ENCODE measurements around the gene ESRRG.

The ESRRG gene

DNA sequence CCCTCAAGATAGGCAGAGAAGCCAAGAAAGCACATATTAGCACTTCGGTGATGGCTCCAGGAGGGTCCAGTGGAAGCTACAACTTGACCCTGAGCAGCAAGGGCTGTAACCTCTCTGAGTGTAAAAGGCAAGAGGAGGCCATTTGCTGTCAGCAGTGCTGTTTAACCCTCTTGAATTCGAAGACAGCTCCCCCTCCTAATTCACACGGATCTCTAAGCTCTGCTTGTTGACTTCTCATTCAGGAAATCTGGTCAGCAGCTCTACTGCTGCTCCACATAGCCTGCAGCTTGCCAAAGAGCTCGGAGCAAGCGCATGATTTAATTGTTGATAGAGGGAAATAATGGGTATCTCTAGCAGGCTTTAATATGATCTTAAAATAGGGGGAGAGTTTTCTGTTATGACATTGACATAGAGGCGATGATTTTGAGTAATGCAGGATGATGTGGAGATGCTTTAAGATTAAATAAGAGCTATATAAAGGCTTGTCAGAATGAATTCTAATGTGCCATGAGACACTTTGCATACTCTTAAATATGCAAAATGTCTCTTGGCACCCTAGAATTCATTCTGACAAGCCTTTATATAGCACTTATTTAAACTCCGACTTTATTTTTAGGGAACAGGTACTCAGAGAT lies 220.6 kb downstream of the ESRRG start:
- DNase-seq (ENCODE audit: low spot score), result no peak

DNA sequence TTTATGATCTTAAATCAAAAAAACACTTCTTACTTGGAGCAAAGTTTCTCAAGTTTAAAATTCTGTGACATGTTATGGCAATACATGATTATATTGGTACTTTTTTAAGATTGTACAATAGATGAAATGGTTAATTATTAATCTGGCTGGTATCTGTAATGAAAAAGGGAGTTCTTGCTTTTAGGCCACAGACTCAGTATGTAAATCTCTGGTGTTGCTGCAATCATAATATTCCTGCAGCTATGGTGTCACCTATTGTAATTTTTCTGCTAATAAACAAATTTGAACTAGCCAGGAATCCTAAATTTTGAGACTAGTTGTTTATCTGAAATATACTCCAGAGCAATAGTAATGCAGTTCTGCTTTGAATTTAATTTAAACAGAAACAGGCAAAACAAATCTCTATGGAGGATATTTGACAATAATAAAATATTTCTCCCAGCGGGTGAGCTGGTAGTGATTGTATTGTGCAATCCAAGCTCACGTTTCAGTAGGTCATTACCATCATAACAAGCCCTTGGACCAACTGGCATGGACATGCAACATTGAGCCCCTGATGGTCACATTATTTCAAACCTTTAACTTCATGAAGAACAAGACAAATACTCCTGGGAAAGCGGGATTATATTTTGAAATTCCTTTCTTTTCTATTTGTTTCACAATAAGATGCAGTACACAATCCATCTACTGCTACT lies 222.8 kb downstream of the ESRRG start:
- DNase-seq (ENCODE audit: low spot score), result no peak

DNA sequence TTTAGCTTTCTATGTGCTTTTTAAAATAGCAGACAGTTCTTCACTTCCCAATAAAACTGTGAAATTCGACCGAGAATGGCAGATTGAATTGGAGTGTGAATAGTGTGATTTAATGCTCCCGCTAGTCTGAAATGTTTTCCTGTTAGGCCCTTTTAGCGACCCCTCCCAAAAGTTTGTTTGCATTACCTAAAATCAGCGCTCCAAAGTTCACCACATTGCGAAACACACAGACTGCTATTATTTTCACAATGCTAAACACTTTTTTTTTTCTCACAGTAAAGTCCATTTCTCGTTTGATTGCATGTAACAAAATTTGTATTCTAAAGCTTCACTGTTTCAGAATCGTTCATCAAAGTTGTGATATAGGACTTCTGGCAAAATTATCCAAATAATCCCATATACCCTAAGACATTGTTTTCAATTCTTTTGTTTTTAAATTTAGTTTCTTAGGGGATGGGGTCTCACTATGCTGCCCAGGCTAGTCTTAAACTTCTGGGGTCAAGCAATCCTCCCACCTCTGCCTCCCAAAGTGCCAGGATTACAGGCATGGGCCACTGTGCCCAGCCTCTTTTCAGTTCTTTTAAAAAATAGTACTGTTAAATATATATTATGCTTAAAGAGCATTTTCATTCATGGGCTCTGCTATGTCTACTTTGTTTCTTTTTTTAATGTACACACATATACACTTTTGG lies 223.5 kb downstream of the ESRRG start:
- no peak for DNase-seq (ENCODE audit: low spot score)

DNA sequence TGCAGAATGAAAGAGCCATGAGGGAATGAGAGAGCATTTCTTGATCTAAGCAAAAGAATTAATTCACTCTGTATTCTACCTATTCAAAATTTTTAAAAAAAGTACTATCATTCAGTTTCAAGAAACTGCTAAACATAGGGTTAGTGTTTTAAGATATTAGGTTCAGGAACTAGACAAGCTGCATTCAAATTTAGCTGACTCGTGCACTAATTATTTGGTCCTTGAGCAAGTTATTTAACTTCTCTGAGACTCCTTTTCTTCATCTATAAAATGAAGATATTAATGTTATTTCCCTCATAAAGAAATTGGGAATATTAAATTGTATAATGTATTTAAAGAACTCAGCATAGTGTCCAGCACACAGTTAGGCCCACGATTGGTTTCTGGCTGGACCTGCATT lies 225.0 kb downstream of the ESRRG start:
- DNase-seq (ENCODE audit: low spot score), result no peak

DNA sequence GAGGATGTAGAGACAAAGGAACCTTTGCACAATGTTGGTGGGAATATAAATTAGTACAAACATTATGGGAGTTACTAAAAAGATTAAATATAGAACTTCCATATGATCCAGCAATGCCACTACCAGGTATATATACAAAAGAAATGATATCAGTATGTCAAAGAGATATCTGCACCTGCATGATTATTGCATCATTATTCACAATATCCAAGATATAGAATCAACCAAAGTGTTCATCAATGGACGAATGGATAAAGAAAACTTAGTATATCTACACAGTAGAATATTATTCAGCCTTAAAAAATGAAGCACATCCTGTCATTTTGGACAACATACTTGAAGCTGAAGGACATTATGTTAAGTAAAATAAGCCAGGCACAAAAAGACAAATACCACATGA lies 238.2 kb downstream of the ESRRG start:
- no peak for DNase-seq (ENCODE audit: low spot score)

DNA sequence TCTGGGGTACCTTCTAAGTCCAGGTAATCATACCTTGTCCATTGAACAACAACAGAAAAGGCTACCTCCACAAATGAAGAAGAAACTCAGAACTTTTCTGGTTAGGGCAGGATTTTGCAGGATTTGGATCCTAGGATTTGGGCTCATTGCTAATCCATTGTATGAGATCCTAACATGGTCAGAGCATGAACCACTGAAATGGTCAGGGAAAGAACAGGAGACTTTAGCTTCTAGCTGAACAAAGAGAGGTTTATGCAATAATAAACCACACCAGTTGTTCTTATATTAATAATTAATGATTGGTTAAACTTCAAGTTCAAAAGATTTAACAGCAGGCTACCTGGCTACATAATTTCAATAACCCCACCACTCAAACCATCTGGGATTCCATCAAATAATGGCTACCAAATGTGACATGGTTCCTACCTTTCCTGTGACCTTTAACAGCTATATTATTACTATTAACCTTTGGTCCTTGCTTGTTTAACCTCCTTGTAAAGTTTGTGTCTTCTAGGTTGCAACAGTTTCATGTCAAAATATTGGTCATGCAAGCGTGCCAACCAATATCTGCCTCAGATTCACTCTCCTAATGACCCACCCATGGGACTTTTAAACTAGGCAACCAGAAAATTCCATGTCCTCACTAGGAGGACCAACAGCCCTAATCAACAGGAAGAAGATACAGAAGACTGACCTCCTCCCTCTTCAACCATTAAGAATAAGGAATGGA lies 239.4 kb downstream of the ESRRG start:
- DNase-seq (ENCODE audit: low spot score), result no peak

DNA sequence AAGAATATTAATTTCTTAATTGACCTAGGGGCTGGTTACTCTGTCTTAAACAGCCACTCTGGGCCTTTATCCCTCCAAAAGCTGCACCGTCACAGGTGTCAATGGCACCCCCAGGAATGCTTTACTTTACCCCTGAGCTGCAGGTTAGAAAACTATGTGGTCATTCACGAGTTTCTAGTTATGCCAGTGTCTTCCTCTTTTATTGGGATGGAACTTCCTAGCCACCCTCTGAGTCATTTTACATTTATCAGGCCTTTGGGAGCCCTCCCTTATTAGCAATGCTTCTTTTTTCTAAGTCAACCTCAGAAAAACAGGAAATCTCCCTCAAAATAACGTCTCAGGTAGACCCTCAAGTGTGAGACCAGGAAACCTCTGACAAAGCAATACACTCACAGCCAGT lies 240.6 kb downstream of the ESRRG start:
- DNase-seq (ENCODE audit: low spot score), result no peak

DNA sequence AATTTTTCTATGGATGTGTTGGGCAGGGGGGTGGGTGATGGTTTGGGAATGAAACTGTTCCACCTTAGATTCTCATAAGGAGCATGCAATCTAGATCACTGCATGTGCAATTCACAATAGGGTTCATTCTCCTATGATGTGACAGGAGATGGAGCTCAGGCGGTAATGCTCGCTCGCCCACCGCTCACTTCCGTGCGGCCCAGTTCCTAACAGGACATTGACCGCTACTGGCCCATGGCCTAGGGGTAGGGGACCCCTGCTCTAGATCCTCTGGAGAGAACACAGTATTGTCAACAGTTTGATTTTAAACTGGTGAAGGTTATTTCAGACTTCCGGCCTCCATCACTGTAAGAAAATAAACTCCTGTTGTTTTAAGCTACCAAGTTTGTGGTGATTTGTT lies 245.0 kb downstream of the ESRRG start:
- no peak for DNase-seq (ENCODE audit: low spot score)

DNA sequence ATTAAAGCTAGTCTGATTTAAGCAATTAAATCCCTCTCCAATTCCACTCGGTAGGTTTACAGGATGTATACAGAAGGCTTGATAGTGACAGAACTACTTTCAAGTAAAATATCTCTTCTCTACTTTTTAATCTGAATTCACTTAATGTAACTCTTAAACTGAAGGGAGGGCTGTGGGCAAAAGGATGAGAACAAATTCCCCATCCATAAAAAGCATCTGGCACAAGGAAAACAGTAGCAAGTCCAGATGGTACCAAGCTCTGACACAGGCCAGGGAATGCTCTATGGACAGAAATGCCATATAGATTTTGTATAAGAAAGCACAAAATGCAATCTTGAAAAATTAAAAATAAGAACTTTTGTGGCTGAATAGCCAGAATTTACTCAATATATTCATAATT lies 246.9 kb downstream of the ESRRG start:
- no peak for DNase-seq (ENCODE audit: low spot score)

DNA sequence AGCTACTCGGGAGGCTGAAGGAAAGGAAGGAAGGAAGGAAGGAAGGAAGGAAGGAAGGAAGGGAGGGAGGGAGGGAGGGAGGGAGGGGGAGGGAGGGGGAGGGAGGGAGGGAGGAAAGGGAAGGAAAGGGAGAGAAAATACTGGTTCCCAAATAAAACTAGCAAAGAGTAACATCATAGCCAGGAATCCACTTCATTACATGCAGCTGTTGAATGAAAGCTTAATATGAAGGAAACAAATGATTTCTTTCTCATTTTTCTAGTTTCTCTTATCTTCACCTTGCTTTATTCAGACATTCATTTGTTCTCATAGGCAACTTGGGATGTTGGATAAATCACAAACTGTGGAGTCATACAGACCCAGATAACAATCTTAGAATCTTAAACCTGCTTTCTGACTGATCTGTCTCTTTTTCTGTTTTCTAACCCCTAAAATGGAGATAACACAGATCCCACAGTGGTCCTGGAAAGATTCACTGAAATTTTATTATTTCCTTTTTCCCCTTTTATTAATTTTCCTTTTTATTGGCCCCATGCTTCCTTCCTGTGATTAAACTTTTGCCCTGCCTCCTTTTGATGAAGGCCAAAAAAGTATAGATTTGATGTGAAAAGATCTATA lies 247.5 kb downstream of the ESRRG start:
- no peak for DNase-seq (ENCODE audit: low spot score)

DNA sequence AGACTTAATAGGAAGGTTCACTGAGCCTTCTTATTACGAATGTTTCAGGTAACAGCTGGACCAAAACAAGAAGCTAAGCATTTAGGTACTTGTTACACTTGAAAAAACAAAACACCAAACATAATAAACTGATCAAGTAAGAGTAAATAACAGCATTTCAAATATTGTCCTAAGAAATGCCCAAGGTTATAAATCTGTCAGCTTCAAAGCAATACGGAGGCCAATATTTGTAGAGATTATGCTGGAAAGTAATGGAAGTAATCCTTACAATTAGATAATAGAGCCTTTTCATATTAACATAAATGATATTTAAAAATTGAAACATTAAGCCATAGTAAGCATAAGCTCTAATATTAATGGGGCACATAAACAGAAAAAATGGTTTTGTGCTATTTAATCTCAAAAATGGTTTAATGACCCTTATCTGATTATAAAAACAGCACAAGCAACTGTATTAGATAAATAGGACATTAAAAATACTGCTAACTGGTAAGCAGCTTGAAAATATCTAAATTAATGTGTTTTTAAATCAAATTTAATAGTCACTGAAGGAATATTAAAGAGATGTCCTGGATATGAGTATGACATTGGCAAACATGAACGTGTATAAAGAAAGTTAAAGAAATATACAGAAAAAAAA lies 256.9 kb downstream of the ESRRG start:
- no peak for DNase-seq (ENCODE audit: low spot score)

DNA sequence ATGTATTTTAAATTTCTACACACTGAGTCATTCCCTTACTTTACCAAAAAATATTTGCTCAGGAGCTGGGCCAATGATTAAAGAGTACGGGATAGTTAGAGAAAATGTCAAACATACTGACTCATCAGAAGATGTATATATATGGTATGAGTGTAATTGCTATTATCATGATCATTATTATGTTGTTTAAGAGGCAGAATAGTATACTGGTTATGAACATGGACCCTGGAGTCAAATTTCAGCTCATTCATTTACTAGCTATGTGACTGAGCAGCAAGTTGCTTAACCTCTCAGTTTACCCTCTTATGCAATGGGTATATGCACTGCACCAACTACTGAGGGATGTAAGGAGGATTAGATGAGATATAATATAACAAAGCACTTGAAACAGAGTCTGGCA lies 258.7 kb downstream of the ESRRG start:
- no peak for DNase-seq (ENCODE audit: low spot score)

DNA sequence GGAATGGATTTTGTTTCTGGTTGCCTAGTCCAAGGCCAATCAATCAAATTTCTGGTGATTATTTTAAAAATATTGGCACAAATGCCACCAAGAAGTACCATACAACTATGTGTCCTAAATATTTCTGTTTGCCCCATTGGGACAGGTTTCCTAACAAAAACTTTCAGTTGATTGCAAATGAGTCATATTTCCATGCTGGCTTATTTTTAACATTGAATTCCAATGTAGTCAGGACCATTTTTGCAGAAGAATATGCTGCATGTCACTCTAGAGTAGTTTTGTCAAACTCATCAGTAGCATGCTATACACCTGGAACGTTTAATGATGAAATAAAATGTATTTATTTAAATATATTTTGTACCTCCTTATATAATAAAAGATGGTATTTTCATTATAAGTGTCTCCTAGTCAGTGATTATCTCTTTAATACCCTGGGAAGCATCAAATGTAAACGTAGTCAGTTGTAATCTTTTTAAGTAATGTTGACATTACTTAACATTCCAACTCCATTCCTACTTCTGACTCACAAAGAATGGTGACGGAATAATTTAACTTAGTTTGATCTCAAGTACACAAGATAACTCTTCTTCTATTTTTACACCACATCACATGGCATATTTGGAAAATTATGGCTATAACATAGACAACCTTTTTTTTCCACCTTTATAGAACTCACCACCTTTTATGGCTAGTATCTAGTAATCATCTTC lies 261.0 kb downstream of the ESRRG start:
- no peak for DNase-seq (ENCODE audit: low spot score)

DNA sequence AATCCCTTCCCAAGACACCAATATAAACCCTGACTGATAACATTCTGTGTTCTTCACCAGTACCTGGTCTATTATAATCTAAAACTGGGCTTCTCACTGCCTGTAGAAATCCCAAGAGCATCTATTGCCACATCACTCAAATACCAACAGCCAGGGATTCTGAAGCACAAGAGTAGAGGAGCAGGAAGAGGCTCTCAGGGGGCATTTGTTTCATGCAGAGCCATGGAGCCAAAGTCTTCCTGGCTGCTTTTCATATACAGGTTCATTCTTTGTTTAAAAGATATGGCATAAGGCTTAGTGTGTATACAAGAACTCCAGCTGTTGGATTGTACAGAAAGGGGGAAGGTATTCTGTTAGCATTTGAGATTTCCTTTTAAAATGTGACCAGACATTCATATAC lies 261.8 kb downstream of the ESRRG start:
- no peak for DNase-seq (ENCODE audit: low spot score)

DNA sequence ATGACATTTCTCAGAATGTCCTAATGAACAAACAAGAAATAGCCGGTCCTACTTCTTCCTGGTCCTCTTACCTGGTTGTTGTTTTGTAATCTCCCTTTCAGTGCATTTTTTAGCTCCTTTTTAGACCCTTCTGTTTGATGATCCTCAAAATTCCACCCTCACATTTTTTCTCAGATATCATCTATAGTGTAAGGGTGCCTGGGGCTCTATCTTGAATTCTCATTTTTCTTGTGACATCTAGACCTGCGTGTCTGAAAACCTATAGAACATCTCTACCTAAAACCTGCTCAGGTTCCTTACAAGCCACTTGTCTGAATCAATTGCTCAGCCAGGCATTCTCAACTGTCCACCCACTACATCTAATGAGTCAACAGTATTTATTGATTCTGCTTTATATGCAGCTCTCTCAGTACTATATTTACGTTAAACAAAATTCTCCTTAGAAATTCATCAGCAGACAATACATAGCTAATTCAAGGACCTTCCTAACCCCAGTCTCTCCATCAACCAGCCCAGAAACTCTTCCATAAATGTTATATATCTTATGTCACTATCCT lies 263.5 kb downstream of the ESRRG start:
- no peak for DNase-seq (ENCODE audit: low spot score)

DNA sequence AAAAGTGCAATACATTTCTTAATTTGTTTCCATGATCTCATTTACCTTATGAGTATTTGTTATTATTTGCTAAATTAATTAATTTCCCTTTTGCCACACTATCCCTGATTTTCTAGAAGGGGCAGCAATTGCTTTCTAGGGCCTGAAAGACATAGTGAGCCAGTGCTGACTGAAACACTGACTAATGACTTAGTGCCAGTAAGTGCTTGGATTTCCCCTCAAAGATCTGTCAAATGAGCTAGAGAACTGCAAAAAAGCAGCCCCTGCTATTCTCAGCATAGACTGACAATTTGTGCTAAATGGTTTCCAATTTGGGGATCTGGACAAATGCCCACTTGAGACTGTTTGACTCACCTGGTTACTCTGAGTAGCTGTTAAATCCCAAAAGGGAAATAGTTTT lies 264.4 kb downstream of the ESRRG start:
- DNase-seq (ENCODE audit: low spot score), result no peak

DNA sequence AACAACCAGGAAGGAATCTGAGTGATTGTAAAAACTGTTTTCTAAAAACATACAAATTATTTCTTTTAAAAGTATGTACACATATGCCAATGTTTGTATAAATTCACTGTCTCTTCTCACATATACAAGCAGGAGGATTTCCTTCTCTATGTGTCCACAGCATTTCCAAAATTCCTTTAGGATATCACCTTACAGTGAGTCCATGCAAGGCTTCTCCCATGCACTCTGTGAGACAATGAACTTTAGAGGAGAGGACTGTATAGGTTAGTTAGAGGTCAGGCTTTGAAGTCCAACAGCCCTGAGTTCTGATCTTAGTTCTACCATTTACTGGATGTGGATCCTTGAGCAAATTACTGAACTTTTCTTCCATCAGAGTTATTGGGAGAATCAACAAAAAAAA lies 265.9 kb downstream of the ESRRG start:
- DNase-seq (ENCODE audit: low spot score), result no peak

DNA sequence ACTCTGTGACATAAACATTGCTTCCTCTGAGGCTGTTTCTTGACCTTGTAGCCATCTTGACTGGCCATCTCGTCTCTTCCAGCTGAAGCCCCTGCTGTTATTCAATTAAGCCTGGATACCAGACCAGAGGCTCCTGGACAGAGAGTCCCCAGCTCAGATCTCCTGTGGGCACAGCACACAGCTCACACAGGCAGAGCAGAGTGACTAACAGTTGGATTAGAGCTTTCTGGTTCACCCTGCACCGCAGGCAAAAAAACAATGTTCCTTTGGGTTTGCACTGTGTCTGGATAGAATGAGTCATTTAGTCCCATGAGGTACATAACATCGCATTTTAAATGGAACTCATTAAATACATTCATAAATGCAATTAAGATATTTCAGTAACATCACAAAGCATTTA lies 266.5 kb downstream of the ESRRG start:
- DNase-seq (ENCODE audit: low spot score), result no peak

DNA sequence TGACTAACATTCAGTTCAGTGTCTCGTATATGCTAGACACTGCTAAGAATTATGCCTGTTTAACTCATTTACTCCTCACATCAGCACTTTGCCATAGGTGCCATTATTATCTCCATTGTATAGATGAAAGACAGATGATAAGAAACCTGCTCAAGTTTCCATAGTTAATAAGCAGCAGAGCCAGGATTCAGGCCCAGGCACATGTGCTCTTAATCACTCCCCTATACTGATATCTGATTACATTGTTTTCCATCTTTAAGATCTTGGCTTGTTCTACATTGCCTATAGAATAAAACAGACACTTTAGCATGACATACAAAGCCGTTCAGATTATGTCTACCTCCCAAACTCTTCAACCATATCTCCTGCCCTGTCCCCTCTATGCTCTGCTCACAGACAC lies 269.5 kb downstream of the ESRRG start:
- DNase-seq (ENCODE audit: low spot score), result no peak

All from globus pallidus (tissue), 1 donor.